GOT3 (cell line): ENCODE data around the gene ARL1.
"Not testable (repeated sequence)": the region's sequence is repeated elsewhere in the genome, so short reads cannot be mapped to it uniquely, and the experiment has no call there.

Experiments used
- DNase-seq: peaks from one replicate; lab custom pipeline; 2025; ENCODE audit warnings: mixed read lengths; lab: John Stamatoyannopoulos, UW

ARL1 gene

GRCh38 chr12:101407436-101408345 is at the start of gene ARL1:
ARL1 (minus strand) TSS chr12:101407772; CDS start chr12:101407645, 127 bp downstream.
- peak; percentile 32 for DNase-seq

GRCh38 chr12:101455685-101456084 is 48.1 kb upstream of the ARL1 start:
- no peak for DNase-seq

GRCh38 chr12:101441461-101442224 is 34.1 kb upstream of the ARL1 start:
- no peak for DNase-seq

- no peak for DNase-seq
Observed at GRCh38 chr12:101439236-101439635, 31.7 kb upstream of the ARL1 start.

- no peak for DNase-seq
Observed at GRCh38 chr12:101436136-101436535, 28.6 kb upstream of the ARL1 start.

- no peak for DNase-seq
Observed at GRCh38 chr12:101430456-101430855, 22.9 kb upstream of the ARL1 start.

- no peak for DNase-seq
Observed at GRCh38 chr12:101424620-101425019, 17.0 kb upstream of the ARL1 start.

GRCh38 chr12:101422066-101422465 is 14.5 kb upstream of the ARL1 start:
- not testable (repeated sequence) for DNase-seq

GRCh38 chr12:101415228-101415627 is 7.7 kb upstream of the ARL1 start:
- no peak for DNase-seq

- no peak for DNase-seq
Observed at GRCh38 chr12:101414533-101415119, 7.1 kb upstream of the ARL1 start.

- DNase-seq, result not testable (repeated sequence)
Observed at GRCh38 chr12:101410169-101410568, 2.6 kb upstream of the ARL1 start.

- DNase-seq, result no peak
Observed at GRCh38 chr12:101407049-101407435, 530 bp downstream of the ARL1 start.

GRCh38 chr12:101391181-101391580 is 16.4 kb downstream of the ARL1 start:
- DNase-seq, result not testable (repeated sequence)

GRCh38 chr12:101379149-101379548 is 28.4 kb downstream of the ARL1 start:
- no peak for DNase-seq

GRCh38 chr12:101375573-101375972 is 32.0 kb downstream of the ARL1 start:
- DNase-seq, result no peak

- DNase-seq, result no peak
Observed at GRCh38 chr12:101372431-101372830, 35.1 kb downstream of the ARL1 start.

GRCh38 chr12:101368016-101368415 is 39.6 kb downstream of the ARL1 start:
- DNase-seq, result no peak

GRCh38 chr12:101361455-101361854 is 46.1 kb downstream of the ARL1 start:
- no peak for DNase-seq

- DNase-seq, result no peak
Observed at GRCh38 chr12:101356794-101357193, 50.8 kb downstream of the ARL1 start.

GRCh38 chr12:101351682-101352081 is 55.9 kb downstream of the ARL1 start:
- no peak for DNase-seq

GRCh38 chr12:101343893-101344292 is 63.7 kb downstream of the ARL1 start:
- DNase-seq, result no peak
